Measurements from ENCODE around the gene LRP1.

The LRP1 gene

GRCh38 chr12:57242329-57242690 is 114.0 kb downstream of the LRP1 start:
- no peak overlapping the region for H3K4me3 ChIP-seq (ENCODE audit: low read depth, low read length)
- no peak for DNase-seq (ENCODE audit: low read depth)
- TF ChIP-seq CTCF (IDR thresholded peaks at IDR 0.05; ENCODE audit: low read depth, low read length): no peak
- TF ChIP-seq POLR2A (IDR thresholded peaks at IDR 0.05; ENCODE audit: extremely low read depth, insufficient read length): no peak
- no peak for TF ChIP-seq MYC (IDR thresholded peaks at IDR 0.05; ENCODE audit: low read depth, low read length)
- no peak for TF ChIP-seq MAX (IDR thresholded peaks at IDR 0.05; ENCODE audit: low read depth, low read length)

GRCh38 chr12:57242691-57243454 is 114.6 kb downstream of the LRP1 start:
- peak overlapping the region; percentile 28 for H3K4me3 ChIP-seq (ENCODE audit: low read depth, low read length)
- DNase-seq (ENCODE audit: low read depth): peak; percentile 83
- TF ChIP-seq CTCF (IDR thresholded peaks at IDR 0.05; ENCODE audit: low read depth, low read length): peak; percentile 73
- no peak for TF ChIP-seq POLR2A (IDR thresholded peaks at IDR 0.05; ENCODE audit: extremely low read depth, insufficient read length)
- TF ChIP-seq MAX (IDR thresholded peaks at IDR 0.05; ENCODE audit: low read depth, low read length): no peak
- TF ChIP-seq MYC (IDR thresholded peaks at IDR 0.05; ENCODE audit: low read depth, low read length): 0 out of 2 replicates have a peak, but pooled peaks have one; percentile 14

GRCh38 chr12:57243521-57244311 is 115.4 kb downstream of the LRP1 start:
- H3K4me3 ChIP-seq (ENCODE audit: low read depth, low read length): no peak overlapping the region
- peak; percentile 88 for DNase-seq (ENCODE audit: low read depth)
- no peak for TF ChIP-seq POLR2A (IDR thresholded peaks at IDR 0.05; ENCODE audit: extremely low read depth, insufficient read length)
- peak; percentile 82 for TF ChIP-seq CTCF (IDR thresholded peaks at IDR 0.05; ENCODE audit: low read depth, low read length)

- no peak for DNase-seq (ENCODE audit: low read depth)
Measured at GRCh38 chr12:57244312-57244696, 116.0 kb downstream of the LRP1 start.

GRCh38 chr12:57247041-57247440 is 118.8 kb downstream of the LRP1 start:
- DNase-seq (ENCODE audit: low read depth): no peak
- TF ChIP-seq CTCF (IDR thresholded peaks at IDR 0.05; ENCODE audit: low read depth, low read length): no peak
- no peak for TF ChIP-seq POLR2A (IDR thresholded peaks at IDR 0.05; ENCODE audit: extremely low read depth, insufficient read length)
- no peak for TF ChIP-seq MAX (IDR thresholded peaks at IDR 0.05; ENCODE audit: low read depth, low read length)
- TF ChIP-seq MYC (IDR thresholded peaks at IDR 0.05; ENCODE audit: low read depth, low read length): no peak
- H3K4me3 ChIP-seq (ENCODE audit: low read depth, low read length): no peak overlapping the region

More at GRCh38 chr12:57244312-57244696, 116.0 kb downstream of the LRP1 start:
- TF ChIP-seq POLR2A (IDR thresholded peaks at IDR 0.05; ENCODE audit: extremely low read depth, insufficient read length) (no peak), MAX (IDR thresholded peaks at IDR 0.05; ENCODE audit: low read depth, low read length) (no peak), CTCF (IDR thresholded peaks at IDR 0.05; ENCODE audit: low read depth, low read length) (no peak), MYC (IDR thresholded peaks at IDR 0.05; ENCODE audit: low read depth, low read length) (no peak)
- H3K4me3 ChIP-seq (ENCODE audit: low read depth, low read length): no peak overlapping the region
